H9 (cell line): ENCODE results near the gene MT1M. TPM values are rescaled to one million over a fixed set of nuclear protein-coding genes. Genes with fewer than 3 reads are reported as not detected.

Source experiments
- DNase-seq: peaks from one replicate; pipeline ENCODE4 v3.0.0-alpha.2; 2017
- H2AFZ ChIP-seq: one replicate; pipeline ENCODE4 v1.6.1; 2013; ENCODE audit warnings: mild to moderate bottlenecking, low read length, control low read depth, moderate library complexity
- H2AK5ac ChIP-seq: 2 replicates; pipeline ENCODE4 v1.6.1; 2013; ENCODE audit warnings: low read length, control low read depth, mixed read lengths; ENCODE audit not compliant: insufficient read length
- H2BK120ac ChIP-seq: one replicate; pipeline ENCODE4 v1.6.1; 2013; ENCODE audit warnings: low read depth, mild to moderate bottlenecking, low read length, control low read depth, inconsistent platforms; ENCODE audit not compliant: poor library complexity, severe bottlenecking
- H2BK12ac ChIP-seq: 2 replicates; pipeline ENCODE4 v1.6.1; 2013; ENCODE audit warnings: low read length, control low read depth, mixed read lengths, low read depth; ENCODE audit not compliant: insufficient read length
- H2BK15ac ChIP-seq: 2 replicates; pipeline ENCODE4 v1.6.1; 2013; ENCODE audit warnings: low read depth, low read length, control low read depth
- H2BK20ac ChIP-seq: one replicate; pipeline ENCODE4 v1.6.1; 2013; ENCODE audit warnings: low read depth, mild to moderate bottlenecking, low read length, control low read depth, inconsistent platforms; ENCODE audit not compliant: poor library complexity, severe bottlenecking
- H2BK5ac ChIP-seq: 2 replicates; pipeline ENCODE4 v1.6.1; 2013; ENCODE audit warnings: low read length, control low read depth, mixed read lengths; ENCODE audit not compliant: insufficient read length
- H3K14ac ChIP-seq: 2 replicates; pipeline ENCODE4 v1.6.1; 2013; ENCODE audit warnings: low read length, control low read depth; ENCODE audit not compliant: insufficient read depth
- H3K18ac ChIP-seq: 2 replicates; pipeline ENCODE4 v1.6.1; 2013; ENCODE audit warnings: low read depth, mild to moderate bottlenecking, mixed read lengths, low read length, control low read depth; ENCODE audit not compliant: insufficient read length
- H3K23ac ChIP-seq: 2 replicates; pipeline ENCODE4 v1.6.1; 2013; ENCODE audit warnings: low read length, control low read depth, mixed read lengths, low read depth; ENCODE audit not compliant: insufficient read length
- H3K23me2 ChIP-seq: 2 replicates; pipeline ENCODE4 v1.6.1; 2013; ENCODE audit warnings: low read depth, mild to moderate bottlenecking, mixed read lengths, low read length, control low read depth; ENCODE audit not compliant: insufficient read length, poor library complexity, severe bottlenecking
- H3K27ac ChIP-seq: 2 replicates; pipeline ENCODE4 v1.5.1; 2013; ENCODE audit warnings: low read length, control low read depth, mixed read lengths, low read depth; ENCODE audit not compliant: insufficient read length
- H3K27me3 ChIP-seq: 2 replicates; pipeline ENCODE4 v1.6.1; 2013; ENCODE audit warnings: low read length, control low read depth, inconsistent platforms; ENCODE audit not compliant: insufficient read depth
- H3K4ac ChIP-seq: 2 replicates; pipeline ENCODE4 v1.6.1; 2013; ENCODE audit warnings: low read depth, mild to moderate bottlenecking, control low read depth, inconsistent platforms, low read length, moderate library complexity
- H3K4me1 ChIP-seq: 2 replicates; pipeline ENCODE4 v1.6.1; 2013; ENCODE audit warnings: low read length, control low read depth, inconsistent platforms; ENCODE audit not compliant: insufficient read depth
- H3K4me2 ChIP-seq: 2 replicates; pipeline ENCODE4 v1.6.1; 2013; ENCODE audit warnings: low read length, control low read depth, mixed read lengths; ENCODE audit not compliant: insufficient read length, insufficient read depth
- H3K56ac ChIP-seq: 2 replicates; pipeline ENCODE4 v1.6.1; 2013; ENCODE audit warnings: low read depth, mild to moderate bottlenecking, mixed read lengths, low read length, control low read depth; ENCODE audit not compliant: insufficient read length
- H3K79me1 ChIP-seq: 2 replicates; pipeline ENCODE4 v1.6.1; 2013; ENCODE audit warnings: low read depth, mild to moderate bottlenecking, moderate library complexity, low read length, control low read depth, inconsistent platforms; ENCODE audit not compliant: insufficient read depth, poor library complexity, severe bottlenecking
- H3K79me2 ChIP-seq: 2 replicates; pipeline ENCODE4 v1.6.1; 2013; ENCODE audit warnings: low read length, control low read depth, inconsistent platforms; ENCODE audit not compliant: insufficient read depth
- H3K9ac ChIP-seq: 2 replicates; pipeline ENCODE4 v1.6.1; 2013; ENCODE audit warnings: low read length, control low read depth, mixed read lengths; ENCODE audit not compliant: insufficient read length; ENCODE audit errors: extremely low read depth
- H3K9me3 ChIP-seq: one replicate; pipeline ENCODE4 v1.6.1; 2013; ENCODE audit warnings: low read depth, low read length, inconsistent platforms; ENCODE audit not compliant: control insufficient read depth
- H3T11ph ChIP-seq: one replicate; pipeline ENCODE4 v1.6.1; 2013; ENCODE audit warnings: mild to moderate bottlenecking, low read length, control low read depth, inconsistent platforms
- H4K20me1 ChIP-seq: one replicate; pipeline ENCODE4 v1.6.1; 2013; ENCODE audit not compliant: control insufficient read depth, insufficient read length, insufficient read depth
- H4K5ac ChIP-seq: 2 replicates; pipeline ENCODE4 v1.6.1; 2013; ENCODE audit warnings: low read depth, mild to moderate bottlenecking, mixed read lengths, low read length, control low read depth; ENCODE audit not compliant: insufficient read length
- H4K8ac ChIP-seq: replicated peaks from 2 replicates; pipeline ENCODE4 v1.6.1; 2013; ENCODE audit warnings: low read length, control low read depth, mixed read lengths, low read depth; ENCODE audit not compliant: insufficient read length
- H4K91ac ChIP-seq: 2 replicates; pipeline ENCODE4 v1.6.1; 2013; ENCODE audit warnings: low read depth, mild to moderate bottlenecking, moderate library complexity, mixed read lengths, low read length, control low read depth; ENCODE audit not compliant: insufficient read length
- H3K27ac Mint-ChIP-seq, 3 experiments: 2 replicates in 2 of 3; 3 replicates in 1 of 3; pipeline ENCODE4 v1.8.0; 2020 to 2021; ENCODE audit warnings: mixed read lengths in 3 of 3, mild to moderate bottlenecking in 1 of 3, moderate library complexity in 1 of 3
- H3K27me3 Mint-ChIP-seq: 2 replicates; pipeline ENCODE4 v1.8.0; 2021; ENCODE audit warnings: low read depth, mild to moderate bottlenecking, moderate library complexity, mixed read lengths
- H3K36me3 Mint-ChIP-seq, 3 experiments: 2 replicates in 2 of 3; 3 replicates in 1 of 3; pipeline ENCODE4 v1.8.0; 2020 to 2021; ENCODE audit warnings: low read depth in 3 of 3, mixed read lengths in 3 of 3; ENCODE audit not compliant: insufficient read depth in 1 of 3
- H3K4me1 Mint-ChIP-seq, 2 experiments: 2 replicates each; pipeline ENCODE4 v1.8.0; 2020; ENCODE audit warnings: mixed read lengths in 2 of 2
- H3K4me3 Mint-ChIP-seq, 2 experiments: 2 replicates in 1 of 2; 3 replicates in 1 of 2; pipeline ENCODE4 v1.8.0; 2020 to 2021; ENCODE audit warnings: mild to moderate bottlenecking in 2 of 2, mixed read lengths in 2 of 2, moderate library complexity in 1 of 2
- H3K9me3 Mint-ChIP-seq, 2 experiments: 2 replicates in 1 of 2; 3 replicates in 1 of 2; pipeline ENCODE4 v1.8.0; 2020; ENCODE audit warnings: mild to moderate bottlenecking in 2 of 2, mixed read lengths in 2 of 2, moderate library complexity in 1 of 2
- total RNA-seq: library from RNA; stranded (reverse); gene quantifications from 2 replicates; pipeline ENCODE4 v1.2.1, GENCODE V29; 2021
- TF ChIP-seq, protein P1 (sequence below): fragments of 200-600 bp; sonication (generic); conservative IDR thresholded peaks from 3 replicates; pipeline ENCODE4 v1.8.0; 2021; ENCODE audit warnings: antibody characterized with exemption, mild to moderate bottlenecking

MT1M gene
- total RNA-seq, 1 experiment from 2014 or later, result 1.4 TPM

DNA sequence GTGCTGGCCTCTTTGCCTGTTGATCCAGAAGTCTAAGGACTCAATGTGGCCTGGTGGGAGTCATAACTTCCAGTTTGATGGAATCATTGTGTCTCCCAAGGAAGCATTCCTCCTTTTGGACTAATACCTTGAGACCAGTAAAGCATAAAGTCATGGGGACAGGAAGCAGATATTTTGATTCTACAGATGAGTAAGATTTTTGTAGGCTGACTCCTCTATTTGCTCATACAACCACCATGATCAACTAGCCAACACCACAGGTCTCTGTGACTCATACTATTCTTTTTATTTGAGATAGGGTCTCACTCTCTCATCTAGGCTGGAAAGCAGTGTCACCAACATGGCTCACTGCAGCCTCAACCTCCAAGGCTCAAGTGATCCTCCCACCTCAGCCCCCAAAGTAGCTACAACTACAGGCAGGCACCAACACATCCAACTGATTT is 17.9 kb upstream of the MT1M start:
- Histone ChIP-seq H2AFZ (no peak overlapping the region), H3K27ac (no peak overlapping the region), H2BK120ac (no peak overlapping the region), H2AK5ac (no peak overlapping the region), H3K56ac (no peak overlapping the region), H3K9me3 (no peaks in the 10 kb centered on the region), H2BK12ac (no peak overlapping the region), H3K4me2 (no peak overlapping the region), H3K14ac (no peak overlapping the region), H3T11ph (no peak overlapping the region), H3K18ac (no peak overlapping the region), H3K79me2 (no peaks in the 10 kb centered on the region), H2BK15ac (no peak overlapping the region), H3K4ac (no peak overlapping the region), H3K79me1 (no peaks in the 10 kb centered on the region), H3K27me3 (peaks cover 42% of the 10 kb centered on the region; the same call in 1 of the 2 replicates), H4K91ac (no peak overlapping the region), H3K9ac (no peak overlapping the region), H4K20me1 (no peaks in the 10 kb centered on the region), H4K8ac (no peak overlapping the region), H3K4me1 (peaks cover 5% of the 10 kb centered on the region; the same call in 1 of the 2 replicates), H4K5ac (no peak overlapping the region), H3K23ac (no peak overlapping the region), H2BK20ac (no peak overlapping the region), H3K23me2 (peaks cover 8% of the 10 kb centered on the region), H2BK5ac (no peak overlapping the region)
- Mint-ChIP-seq H3K4me3 (no peak overlapping the region), H3K27ac (no peak overlapping the region), H3K36me3 (no peaks in the 10 kb centered on the region; a peak in 1 of 7 replicates), H3K4me1 (peaks cover 28 to 42% of the 10 kb centered on the region in 2 experiments), H3K9me3 (peaks cover 0 to 5% of the 10 kb centered on the region in 2 experiments; a peak in 1 of 5 replicates), H3K27me3 (peaks cover 80% of the 10 kb centered on the region)
- DNase-seq, result no peak
- TF ChIP-seq, protein P1, sequence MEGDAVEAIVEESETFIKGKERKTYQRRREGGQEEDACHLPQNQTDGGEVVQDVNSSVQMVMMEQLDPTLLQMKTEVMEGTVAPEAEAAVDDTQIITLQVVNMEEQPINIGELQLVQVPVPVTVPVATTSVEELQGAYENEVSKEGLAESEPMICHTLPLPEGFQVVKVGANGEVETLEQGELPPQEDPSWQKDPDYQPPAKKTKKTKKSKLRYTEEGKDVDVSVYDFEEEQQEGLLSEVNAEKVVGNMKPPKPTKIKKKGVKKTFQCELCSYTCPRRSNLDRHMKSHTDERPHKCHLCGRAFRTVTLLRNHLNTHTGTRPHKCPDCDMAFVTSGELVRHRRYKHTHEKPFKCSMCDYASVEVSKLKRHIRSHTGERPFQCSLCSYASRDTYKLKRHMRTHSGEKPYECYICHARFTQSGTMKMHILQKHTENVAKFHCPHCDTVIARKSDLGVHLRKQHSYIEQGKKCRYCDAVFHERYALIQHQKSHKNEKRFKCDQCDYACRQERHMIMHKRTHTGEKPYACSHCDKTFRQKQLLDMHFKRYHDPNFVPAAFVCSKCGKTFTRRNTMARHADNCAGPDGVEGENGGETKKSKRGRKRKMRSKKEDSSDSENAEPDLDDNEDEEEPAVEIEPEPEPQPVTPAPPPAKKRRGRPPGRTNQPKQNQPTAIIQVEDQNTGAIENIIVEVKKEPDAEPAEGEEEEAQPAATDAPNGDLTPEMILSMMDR, result no peak
